Stimulated activated CD8-positive, alpha-beta memory T cell treated with anti-CD3 and anti-CD28 coated beads, Interleukin-4, amount 100 ng/mL, for 4 hours (primary cell): Measurements from ENCODE around the gene AFMID.
"Not testable (repeated sequence)": the region's sequence is repeated elsewhere in the genome, so short reads cannot be mapped to it uniquely, and the experiment has no call there.

ENCODE experiments used
- DNase-seq, 2 donors: peaks; one replicate each; pipeline ENCODE4 v3.0.0-alpha.2; 2020; ENCODE audit warnings: low read depth in 2 of 2, low spot score in 1 of 2

Gene AFMID

GRCh38 chr17:78151514-78152008, 35.6 kb upstream of the AFMID start:
- DNase-seq, result no peak

DNA sequence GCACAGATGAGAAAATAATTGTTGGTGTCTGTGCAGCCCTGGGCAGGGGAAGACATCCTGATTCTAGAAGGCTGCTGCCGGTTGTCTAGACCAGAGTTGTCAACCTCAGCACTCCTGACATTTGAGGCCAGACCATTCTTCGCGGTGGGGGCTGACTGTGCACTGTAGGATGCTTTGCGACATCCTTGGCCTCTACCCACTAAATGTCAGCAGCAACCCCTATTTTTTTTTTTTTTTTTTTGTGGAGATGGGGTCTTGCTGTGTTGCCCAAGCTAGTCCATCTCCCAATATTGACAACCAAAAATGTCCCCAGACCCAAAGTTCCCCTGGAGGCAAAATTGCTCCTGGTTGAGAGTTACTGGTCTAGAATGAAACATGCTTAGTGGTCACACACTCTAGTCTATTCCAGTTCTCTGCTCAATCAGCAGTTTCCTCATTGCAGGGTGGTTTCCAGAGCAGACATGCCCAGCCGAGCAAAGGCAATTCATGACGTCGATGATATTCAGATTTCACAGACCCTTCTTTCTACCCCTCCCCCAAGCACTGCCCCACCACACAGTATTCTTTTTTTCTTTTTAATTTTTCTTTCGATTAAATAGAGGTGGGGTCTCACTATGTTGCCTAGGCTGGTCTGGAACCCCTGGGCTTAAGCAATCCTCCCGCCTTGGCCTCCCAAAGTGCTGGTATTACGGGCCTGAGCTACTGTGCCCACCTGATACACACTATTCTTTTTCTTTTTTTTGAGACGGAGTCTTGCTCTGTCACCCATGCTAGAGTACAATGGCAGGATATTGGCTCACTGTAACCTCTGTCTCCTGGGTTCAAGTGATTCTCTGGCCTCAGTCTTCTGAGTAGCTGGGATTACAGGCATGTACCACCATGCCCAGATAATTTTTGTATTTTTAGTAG, 32.0 kb upstream of the AFMID start:
- DNase-seq, result no peak

GRCh38 chr17:78159575-78160158, 27.5 kb upstream of the AFMID start:
- DNase-seq, result no peak

GRCh38 chr17:78163881-78164747, 23.0 kb upstream of the AFMID start:
- no peak for DNase-seq

DNA sequence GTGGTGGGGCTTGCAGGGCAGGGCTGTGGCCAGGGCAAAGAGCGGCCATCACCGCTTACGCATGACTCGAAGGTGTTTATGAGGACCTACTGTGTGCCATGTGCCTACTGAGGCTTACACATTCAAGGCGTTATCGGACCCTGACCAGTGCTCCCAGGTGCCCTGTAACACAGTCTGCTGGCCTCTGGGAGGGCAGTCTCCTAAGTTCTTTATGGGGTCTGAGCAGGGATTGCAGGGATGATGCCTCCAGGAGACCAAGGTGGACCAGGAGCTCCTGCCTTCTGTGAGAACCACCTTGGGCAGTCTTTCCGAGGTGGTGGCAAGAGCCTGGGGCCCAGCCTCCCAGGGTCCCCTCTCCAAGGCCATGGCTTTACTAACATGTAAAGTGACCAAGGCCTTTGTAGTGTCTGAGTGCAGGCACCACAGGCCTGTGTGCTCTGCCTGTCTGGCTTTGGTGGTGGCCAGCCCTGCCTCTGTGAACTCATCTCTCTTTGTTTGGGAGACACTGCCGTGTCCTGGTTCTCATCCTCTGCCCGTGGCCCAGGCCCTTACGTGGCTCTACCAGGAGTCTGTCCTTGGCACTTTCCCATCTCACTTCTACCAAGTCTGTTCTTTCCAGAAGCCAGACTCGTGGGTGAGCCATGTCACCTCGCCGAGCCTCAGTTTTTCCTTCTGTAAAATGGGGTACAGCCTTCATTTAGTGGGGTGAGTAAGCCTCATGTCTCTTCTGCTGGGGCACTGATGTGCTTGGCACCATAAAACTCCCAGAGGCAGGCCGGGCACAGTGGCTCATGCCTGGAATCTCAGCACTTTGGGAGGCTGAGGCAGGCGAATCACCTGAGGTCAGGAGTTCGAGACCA, 22.2 kb upstream of the AFMID start:
- DNase-seq, result no peak

- DNase-seq, result no peak
These were observed 20.7 kb upstream of the AFMID start for GRCh38 chr17:78166416-78166815.

DNA sequence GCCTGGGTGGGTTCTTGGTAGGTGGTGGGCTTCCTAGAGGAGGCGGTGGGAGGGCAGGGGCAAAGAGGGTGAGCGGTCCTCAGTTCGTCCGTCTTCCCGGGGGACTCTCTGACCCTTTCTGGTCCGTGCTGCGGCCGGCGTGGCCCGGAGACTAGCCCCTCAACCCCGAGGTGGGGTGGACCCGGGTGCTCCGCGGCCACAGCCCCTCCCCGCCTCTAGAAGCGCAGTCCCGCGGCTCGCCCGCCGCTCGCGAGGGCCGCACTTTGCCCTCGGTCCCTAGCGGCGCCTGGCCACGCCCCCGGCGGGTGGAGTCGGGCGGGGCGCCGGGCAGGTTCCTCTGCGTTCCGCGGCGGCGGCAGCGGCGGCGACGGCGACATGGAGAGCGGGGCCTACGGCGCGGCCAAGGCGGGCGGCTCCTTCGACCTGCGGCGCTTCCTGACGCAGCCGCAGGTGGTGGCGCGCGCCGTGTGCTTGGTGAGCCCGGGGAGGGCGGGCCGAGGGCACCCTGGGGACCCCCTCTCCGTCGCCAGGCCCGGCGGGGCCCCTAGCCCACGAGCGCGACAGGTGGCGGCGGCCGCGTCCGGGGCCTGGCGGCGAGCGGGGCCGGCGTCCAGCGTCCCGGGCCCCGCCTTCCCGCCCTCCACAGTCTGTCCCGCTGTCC, 18.8 kb upstream of the AFMID start, which contains the start of gene SYNGR2:
TSS of gene SYNGR2 (plus strand) at position 340 of the 661 bp plus-strand sequence. CDS start at position 376, 36 bp downstream.
- peak; percentile 65 to 68 for DNase-seq

GRCh38 chr17:78168903-78169793, 18.0 kb upstream of the AFMID start:
- peak; percentile 33 to 56 for DNase-seq

DNA sequence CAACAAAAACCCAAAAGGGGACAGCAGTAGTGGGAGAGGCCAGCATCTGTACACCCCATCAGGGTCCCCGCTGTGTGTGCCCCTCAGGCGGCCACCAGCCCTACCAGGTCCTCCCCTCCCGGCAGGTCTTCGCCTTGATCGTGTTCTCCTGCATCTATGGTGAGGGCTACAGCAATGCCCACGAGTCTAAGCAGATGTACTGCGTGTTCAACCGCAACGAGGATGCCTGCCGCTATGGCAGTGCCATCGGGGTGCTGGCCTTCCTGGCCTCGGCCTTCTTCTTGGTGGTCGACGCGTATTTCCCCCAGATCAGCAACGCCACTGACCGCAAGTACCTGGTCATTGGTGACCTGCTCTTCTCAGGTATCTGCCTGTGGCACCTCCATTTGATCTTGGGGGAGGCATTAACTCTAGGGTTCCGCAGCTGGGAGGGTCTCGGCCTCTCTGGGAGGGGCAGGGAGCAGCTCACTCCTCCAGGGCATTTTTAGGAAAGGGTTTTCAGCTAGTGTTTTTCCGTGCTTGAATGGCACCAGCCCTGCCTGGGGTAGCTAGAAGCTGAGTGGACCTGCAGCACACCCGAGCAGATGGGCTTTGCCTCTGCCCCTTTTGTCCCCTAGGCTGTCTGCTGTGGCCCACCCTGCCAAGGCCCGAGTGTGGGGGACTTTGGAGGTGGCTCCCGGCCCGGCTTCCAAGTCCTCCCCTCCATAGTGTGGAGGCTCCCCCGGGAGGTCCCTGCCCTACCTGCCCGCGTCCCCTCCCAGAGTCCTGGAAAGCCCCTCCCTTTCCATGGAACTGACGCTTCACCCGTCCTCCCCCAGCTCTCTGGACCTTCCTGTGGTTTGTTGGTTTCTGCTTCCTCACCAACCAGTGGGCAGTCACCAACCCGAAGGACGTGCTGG, 16.2 kb upstream of the AFMID start:
- no peak for DNase-seq

DNA sequence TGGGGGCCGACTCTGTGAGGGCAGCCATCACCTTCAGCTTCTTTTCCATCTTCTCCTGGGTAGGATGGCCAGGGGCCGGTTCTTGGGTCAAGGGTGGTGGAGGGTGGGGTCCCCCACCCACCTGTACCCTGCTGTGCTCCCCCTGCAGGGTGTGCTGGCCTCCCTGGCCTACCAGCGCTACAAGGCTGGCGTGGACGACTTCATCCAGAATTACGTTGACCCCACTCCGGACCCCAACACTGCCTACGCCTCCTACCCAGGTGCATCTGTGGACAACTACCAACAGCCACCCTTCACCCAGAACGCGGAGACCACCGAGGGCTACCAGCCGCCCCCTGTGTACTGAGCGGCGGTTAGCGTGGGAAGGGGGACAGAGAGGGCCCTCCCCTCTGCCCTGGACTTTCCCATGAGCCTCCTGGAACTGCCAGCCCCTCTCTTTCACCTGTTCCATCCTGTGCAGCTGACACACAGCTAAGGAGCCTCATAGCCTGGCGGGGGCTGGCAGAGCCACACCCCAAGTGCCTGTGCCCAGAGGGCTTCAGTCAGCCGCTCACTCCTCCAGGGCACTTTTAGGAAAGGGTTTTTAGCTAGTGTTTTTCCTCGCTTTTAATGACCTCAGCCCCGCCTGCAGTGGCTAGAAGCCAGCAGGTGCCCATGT, 15.4 kb upstream of the AFMID start:
- DNase-seq, result not testable (repeated sequence)

DNA sequence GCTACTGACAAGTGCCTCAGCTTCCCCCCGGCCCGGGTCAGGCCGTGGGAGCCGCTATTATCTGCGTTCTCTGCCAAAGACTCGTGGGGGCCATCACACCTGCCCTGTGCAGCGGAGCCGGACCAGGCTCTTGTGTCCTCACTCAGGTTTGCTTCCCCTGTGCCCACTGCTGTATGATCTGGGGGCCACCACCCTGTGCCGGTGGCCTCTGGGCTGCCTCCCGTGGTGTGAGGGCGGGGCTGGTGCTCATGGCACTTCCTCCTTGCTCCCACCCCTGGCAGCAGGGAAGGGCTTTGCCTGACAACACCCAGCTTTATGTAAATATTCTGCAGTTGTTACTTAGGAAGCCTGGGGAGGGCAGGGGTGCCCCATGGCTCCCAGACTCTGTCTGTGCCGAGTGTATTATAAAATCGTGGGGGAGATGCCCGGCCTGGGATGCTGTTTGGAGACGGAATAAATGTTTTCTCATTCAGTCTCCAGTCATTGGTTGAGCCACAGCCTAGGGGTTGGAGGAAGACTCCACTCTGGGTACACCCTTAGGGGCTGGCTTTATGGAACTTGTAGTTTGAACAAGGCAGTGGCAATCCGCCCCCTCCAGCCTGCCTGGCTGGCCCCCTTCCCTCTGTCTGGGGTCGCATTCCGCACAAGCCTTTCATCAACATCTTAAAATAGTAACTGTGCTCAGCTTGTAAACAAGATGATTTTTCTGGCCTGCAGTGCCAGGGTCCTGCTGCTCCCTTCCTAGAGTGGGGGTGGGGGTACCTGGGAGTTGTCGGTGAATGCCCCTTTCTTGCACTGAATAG, 14.7 kb upstream of the AFMID start:
- DNase-seq, result no peak

- no peak for DNase-seq
These were observed 14.0 kb upstream of the AFMID start for GRCh38 chr17:78173097-78173715.

DNA sequence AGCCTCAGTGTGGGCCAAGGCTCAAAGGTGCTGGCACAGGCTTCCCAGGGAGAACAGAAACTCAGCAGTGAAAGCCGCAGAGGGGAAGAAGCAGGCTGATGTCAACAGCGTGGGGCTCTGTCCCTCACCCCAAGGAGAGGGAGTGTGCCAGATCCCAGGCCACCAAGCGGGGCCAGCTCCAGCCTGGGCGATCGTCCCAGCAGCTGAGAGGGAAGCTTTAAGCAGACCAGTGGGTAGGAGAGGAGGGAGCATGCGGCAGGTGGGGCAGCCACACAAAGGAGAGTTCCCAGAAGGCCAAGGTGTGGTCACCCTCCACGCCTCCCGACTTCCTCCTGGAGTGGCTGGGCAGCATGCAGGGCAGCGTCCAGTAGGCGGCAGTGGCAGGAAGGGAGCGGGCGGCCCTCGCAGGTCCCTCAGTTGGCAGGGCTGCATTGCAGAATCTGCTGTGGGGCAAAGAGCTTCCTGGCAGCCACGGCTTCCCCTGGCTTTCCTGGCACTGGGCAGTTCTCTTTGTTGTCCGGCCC, 12.8 kb upstream of the AFMID start:
- DNase-seq, result no peak

DNA sequence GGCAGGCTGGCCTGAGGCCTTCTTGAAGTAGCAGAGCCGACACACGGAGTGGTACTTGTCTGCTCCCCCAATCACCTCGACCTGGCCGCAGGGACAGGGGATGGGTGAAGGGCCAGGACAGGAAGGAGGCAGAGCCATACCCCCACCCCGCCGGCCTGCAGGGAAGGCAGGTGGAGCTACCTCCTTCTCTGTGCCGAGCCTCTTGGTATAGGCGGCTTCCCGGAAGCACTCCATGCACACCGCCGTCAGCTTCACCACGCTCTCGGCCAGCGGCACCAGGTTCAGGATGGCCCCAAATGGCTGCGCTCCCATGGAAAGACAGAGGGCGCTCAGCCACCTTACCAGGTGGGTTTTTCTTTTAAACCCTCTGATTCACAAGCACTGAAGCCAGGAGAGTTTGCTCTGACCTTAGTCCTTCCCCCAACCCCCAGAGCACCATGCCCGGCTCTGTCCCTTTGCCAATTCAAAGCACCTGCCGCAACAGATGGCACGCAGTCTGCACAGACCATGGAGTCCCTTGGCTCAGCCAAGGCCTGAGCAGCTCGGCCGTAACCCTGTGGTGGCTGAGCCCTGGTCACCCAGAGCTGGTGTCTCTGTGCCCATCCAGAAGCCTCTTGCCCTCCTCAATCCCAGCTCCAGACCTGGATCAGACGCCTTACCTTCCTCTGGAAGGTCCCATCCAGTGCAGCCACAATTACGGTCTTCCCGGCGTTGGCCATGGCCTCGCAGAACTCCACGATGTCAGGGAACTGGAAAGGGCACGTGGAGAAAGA, 12.1 kb upstream of the AFMID start:
- no peak for DNase-seq

- DNase-seq, result no peak
These were observed 11.6 kb upstream of the AFMID start for GRCh38 chr17:78175643-78175981.
